Mucosa of rectum (tissue), 2 donors: Measurements from ENCODE around the gene BTBD9.

ENCODE experiments used
- H3K27ac ChIP-seq, 2 donors: one replicate each; pipeline ENCODE4 v1.7.0; 2013; ENCODE audit warnings: inconsistent platforms in 2 of 2, low read depth in 2 of 2, low read length in 2 of 2
- H3K27me3 ChIP-seq, 2 donors: one replicate each; pipeline ENCODE4 v1.7.0; 2013; ENCODE audit warnings: low read length in 2 of 2; ENCODE audit not compliant: control insufficient read depth in 2 of 2, insufficient read depth in 2 of 2
- H3K36me3 ChIP-seq, 2 donors: one replicate each; pipeline ENCODE4 v1.7.0; 2013; ENCODE audit warnings: low read length in 2 of 2; ENCODE audit not compliant: control insufficient read depth in 2 of 2, insufficient read depth in 2 of 2
- H3K4me1 ChIP-seq, 2 donors: one replicate each; pipeline ENCODE4 v1.7.0; 2013; ENCODE audit warnings: low read length in 2 of 2, mild to moderate bottlenecking in 1 of 2; ENCODE audit not compliant: control insufficient read depth in 2 of 2, insufficient read depth in 2 of 2
- H3K4me3 ChIP-seq, 2 donors: one replicate each; pipeline ENCODE4 v1.7.0; 2013; ENCODE audit warnings: low read length in 2 of 2
- H3K9ac ChIP-seq, 2 donors: one replicate each; pipeline ENCODE4 v1.7.0; 2013; ENCODE audit warnings: low read length in 2 of 2, low read depth in 1 of 2, mild to moderate bottlenecking in 1 of 2
- H3K9me3 ChIP-seq, 2 donors: one replicate each; pipeline ENCODE4 v1.7.0; 2013; ENCODE audit warnings: low read length in 2 of 2; ENCODE audit not compliant: control insufficient read depth in 2 of 2
- donor health status: healthy.
- donor health status: Normal muscosa, but diverticular disease.

BTBD9 gene

DNA sequence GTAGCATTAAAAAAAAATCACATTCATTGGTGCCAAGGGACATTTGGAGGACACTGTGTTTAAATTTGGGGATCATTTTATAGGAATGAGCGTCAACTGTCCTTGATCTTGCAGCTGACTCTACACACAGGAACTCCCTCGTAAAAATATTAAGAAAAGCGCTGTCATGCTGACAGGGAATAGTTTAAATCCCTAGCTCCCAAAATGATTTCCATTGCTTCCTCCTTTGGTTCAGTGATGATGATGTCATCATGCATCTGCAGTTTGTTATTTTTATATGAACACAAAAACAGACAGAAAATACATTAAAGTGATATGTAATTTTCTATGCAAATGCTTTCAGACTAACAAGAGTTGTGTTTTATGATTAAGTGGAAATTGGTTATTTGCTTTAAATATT is 275.6 kb downstream of the BTBD9 start:
- Histone ChIP-seq H3K27ac (no peak overlapping the region), H3K4me1 (no peaks in the 10 kb centered on the region), H3K9ac (no peak overlapping the region), H3K9me3 (no peaks in the 10 kb centered on the region), H3K4me3 (no peak overlapping the region), H3K27me3 (no peaks in the 10 kb centered on the region), H3K36me3 (no peaks in the 10 kb centered on the region)

DNA sequence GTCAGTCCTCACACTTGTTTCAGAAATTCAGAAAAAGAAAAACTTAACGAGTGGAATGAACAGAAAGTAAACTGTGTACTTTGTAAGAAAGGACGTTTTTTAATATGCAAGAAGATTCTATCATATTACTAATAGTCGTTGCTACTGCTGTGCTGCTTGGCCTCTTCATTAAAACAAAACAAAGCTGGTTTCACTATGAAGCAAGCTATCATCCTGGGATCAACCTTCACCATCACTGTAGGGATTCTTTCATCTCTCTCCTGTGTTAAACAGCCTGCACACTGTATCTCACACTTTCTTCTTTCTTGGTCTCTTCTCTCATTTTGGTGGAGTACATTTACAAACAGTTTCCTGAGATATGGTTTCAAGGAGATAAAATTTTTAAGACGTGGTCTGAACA is 284.2 kb downstream of the BTBD9 start:
- peaks cover 0 to 2% of the 10 kb centered on the region in 2 donors for H3K4me1 ChIP-seq
- H3K27ac ChIP-seq, result no peak overlapping the region
- no peaks in the 10 kb centered on the region for H3K9me3 ChIP-seq
- no peak overlapping the region for H3K9ac ChIP-seq
- no peak overlapping the region for H3K4me3 ChIP-seq
- H3K36me3 ChIP-seq, result no peaks in the 10 kb centered on the region
- H3K27me3 ChIP-seq, result no peaks in the 10 kb centered on the region

DNA sequence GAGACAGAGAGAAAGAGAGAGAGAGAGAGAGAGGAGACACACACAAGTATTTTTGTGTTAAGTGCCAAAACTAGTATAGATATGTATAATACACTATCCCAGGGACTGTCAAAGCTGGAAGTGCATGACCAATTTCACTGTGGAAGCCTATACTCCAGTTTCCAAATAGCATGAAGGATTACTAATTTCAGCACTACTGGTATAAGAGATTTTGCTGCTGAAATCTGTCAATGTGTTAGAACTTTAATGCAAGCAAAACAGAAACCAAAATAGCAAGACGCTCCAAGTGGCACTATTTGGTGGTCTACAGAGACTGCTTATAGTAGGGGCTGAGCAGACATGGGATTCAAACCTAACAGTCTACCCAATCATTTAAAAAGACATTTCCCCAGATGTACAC is 284.8 kb downstream of the BTBD9 start:
- Histone ChIP-seq H3K36me3 (no peaks in the 10 kb centered on the region), H3K27ac (no peak overlapping the region), H3K4me3 (no peak overlapping the region), H3K27me3 (no peaks in the 10 kb centered on the region), H3K9me3 (no peaks in the 10 kb centered on the region), H3K4me1 (peaks cover 0 to 2% of the 10 kb centered on the region in 2 donors), H3K9ac (no peak overlapping the region)

DNA sequence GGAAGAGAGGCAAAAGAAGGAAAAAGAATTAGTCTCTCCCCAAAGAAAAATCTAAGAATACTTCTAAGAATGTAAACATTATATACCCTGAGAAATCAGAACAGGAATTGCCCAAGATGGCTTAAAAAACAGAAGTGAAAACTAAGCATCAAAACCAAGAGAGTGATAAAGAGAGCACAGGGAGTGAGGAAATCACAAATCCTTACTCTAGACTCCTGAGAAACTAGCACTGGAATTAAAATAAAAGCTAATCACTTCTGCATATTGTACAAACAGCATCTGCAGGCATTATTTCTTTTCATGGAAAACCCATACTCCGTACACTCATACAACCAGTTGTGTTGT is 285.7 kb downstream of the BTBD9 start:
- no peak overlapping the region for H3K27ac ChIP-seq
- no peaks in the 10 kb centered on the region for H3K36me3 ChIP-seq
- H3K4me1 ChIP-seq, result peaks cover 0 to 2% of the 10 kb centered on the region in 2 donors
- no peaks in the 10 kb centered on the region for H3K27me3 ChIP-seq
- H3K4me3 ChIP-seq, result no peak overlapping the region
- no peaks in the 10 kb centered on the region for H3K9me3 ChIP-seq
- no peak overlapping the region for H3K9ac ChIP-seq

DNA sequence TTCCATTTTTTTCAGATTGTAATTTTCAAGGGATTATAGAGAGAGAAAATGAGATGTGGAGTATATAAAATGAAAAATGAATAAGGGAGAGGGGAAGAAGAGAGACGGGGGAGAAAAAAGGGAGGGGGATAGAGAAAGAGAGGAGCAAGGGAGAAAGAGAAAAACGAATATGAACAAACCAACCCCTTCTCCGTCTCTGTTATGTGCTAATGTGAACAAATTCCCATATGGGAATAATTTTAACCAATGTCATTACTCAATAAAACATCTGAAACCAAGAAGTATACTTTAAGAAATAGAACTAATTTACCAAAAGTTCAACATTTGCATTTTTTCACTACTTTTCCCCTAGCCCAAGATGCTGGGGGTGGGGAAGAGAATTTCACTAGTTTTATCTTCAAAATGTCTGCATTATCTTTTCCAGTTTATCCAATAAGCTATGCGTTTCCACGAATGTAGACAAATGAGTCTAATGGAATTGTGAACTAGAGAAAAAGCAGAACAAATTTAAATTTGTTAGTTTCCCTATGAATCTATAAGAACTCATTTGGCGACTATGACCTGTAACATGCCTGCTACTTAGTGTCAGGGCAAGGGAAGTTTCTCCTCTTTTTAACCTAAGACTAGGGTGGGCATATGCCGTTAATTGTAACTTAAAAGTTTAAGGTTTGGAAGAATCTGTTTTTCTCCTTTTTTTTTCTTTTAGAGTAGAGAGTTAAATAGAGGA is 286.3 kb downstream of the BTBD9 start:
- Histone ChIP-seq H3K4me3 (no peak overlapping the region), H3K27ac (no peak overlapping the region), H3K9me3 (no peaks in the 10 kb centered on the region), H3K9ac (no peak overlapping the region), H3K36me3 (no peaks in the 10 kb centered on the region), H3K4me1 (peaks cover 0 to 2% of the 10 kb centered on the region in 2 donors), H3K27me3 (no peaks in the 10 kb centered on the region)

DNA sequence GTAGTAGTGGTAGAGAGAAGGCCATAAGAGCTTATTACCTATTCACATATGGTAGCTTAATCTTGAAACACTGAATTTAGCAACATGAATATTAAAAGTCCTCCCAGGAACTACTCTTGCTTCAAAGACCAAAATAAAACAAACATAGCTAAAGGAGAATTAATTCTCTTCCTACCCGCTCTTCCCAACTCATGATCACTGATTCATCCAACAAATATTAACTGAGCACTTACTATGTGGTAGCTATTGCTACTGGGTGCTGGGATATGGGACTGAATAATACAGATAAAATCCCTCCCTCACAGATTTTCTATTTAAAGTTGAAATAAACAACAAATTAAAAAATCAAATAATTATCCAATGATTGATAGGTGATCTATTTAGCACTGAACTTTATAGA is 287.1 kb downstream of the BTBD9 start:
- Histone ChIP-seq H3K36me3 (no peaks in the 10 kb centered on the region), H3K4me1 (no peaks in the 10 kb centered on the region), H3K9ac (no peak overlapping the region), H3K4me3 (no peak overlapping the region), H3K9me3 (no peaks in the 10 kb centered on the region), H3K27me3 (no peaks in the 10 kb centered on the region), H3K27ac (no peak overlapping the region)

DNA sequence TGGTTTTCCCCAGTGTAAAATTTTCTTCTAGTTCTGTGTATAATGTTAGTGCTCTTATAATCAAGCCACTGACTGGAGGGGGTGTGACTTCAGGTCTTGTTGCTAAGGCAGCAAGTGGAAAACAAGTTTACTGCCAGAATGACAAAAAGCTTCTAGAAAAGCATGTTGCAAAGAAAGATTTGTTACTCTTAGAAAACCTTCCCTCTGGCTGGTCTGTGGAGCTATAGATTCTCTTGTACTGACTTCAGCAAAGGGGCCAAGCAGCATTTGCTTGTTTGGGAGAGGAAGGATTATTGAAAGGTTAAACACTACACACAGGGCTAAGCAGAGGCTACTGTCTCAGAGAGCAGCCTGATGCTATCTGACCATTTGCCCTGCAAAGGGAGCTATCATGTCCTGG is 288.8 kb downstream of the BTBD9 start:
- Histone ChIP-seq H3K9ac (no peak overlapping the region), H3K4me3 (no peak overlapping the region), H3K27ac (peak overlapping the region in 1 of 2 donors; percentile 18), H3K9me3 (no peaks in the 10 kb centered on the region), H3K4me1 (no peaks in the 10 kb centered on the region), H3K27me3 (no peaks in the 10 kb centered on the region), H3K36me3 (no peaks in the 10 kb centered on the region)

DNA sequence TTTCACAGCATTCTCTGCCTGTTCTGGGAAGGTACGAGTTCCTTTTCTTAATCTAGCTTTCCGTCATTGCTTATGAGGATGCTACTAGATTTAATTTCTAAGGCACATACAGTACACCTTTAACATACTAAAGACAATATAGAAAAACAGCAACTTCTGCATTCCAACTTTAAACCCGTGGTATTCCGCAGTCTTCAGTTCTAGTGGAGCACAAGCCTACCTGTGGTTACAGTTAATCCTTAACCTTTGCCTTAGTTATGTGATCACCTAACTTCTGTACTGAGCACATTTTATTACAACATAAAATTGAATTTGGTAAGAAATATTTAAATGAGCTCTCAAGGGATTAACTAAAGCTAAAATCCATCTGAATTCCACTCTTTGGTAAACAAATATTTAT is 289.5 kb downstream of the BTBD9 start:
- H3K4me1 ChIP-seq, result no peaks in the 10 kb centered on the region
- no peak overlapping the region for H3K9ac ChIP-seq
- H3K36me3 ChIP-seq, result no peaks in the 10 kb centered on the region
- H3K9me3 ChIP-seq, result no peaks in the 10 kb centered on the region
- H3K27ac ChIP-seq, result no peak overlapping the region
- H3K4me3 ChIP-seq, result no peak overlapping the region
- H3K27me3 ChIP-seq, result no peaks in the 10 kb centered on the region

DNA sequence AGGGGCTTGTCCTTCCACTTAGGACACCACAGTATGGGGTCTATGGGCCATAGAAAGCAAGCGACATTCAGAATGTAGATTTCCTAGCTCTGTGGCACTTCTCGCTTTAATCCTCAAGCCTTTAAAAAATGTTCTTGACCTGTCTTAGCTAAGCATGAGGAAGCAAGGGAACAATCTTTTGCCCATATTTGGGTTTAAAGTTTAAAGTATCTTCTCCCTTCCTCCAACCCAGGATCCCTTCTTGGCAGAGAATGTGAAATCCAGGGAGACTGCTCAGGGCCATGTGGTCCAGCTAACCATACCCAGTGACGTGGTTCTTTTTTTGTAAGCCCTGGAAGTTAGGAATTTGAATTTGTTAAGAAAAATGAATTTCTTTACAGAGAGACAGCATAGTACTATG is 289.9 kb downstream of the BTBD9 start:
- Histone ChIP-seq H3K36me3 (no peaks in the 10 kb centered on the region), H3K27ac (no peak overlapping the region), H3K9me3 (no peaks in the 10 kb centered on the region)

DNA sequence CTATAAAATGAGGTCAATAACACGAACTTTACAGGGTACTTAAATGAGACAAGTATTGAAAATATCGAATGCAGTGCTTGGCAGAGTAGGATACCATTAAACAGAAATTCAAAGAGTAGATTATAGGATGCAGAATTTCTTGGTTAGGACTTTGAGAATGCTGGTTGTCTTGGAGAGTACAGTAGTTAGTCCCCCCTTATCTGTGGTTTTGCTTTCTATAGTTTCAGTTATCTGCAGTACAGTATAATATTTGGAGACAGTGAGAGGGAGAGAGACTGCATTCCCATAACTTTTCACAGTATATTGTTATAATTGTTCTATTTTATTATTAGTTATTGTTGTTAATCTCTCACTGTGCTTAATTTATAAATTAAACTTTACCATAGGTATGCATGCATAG is 290.5 kb downstream of the BTBD9 start:
- H3K4me1 ChIP-seq, result no peaks in the 10 kb centered on the region
- H3K27me3 ChIP-seq, result no peaks in the 10 kb centered on the region
- H3K9me3 ChIP-seq, result no peaks in the 10 kb centered on the region
- H3K9ac ChIP-seq, result no peak overlapping the region
- H3K4me3 ChIP-seq, result no peak overlapping the region
- H3K27ac ChIP-seq, result no peak overlapping the region
- no peaks in the 10 kb centered on the region for H3K36me3 ChIP-seq

More for the DNA sequence above, 289.9 kb downstream of the BTBD9 start:
- no peak overlapping the region for H3K9ac ChIP-seq
- H3K4me3 ChIP-seq, result no peak overlapping the region
- no peaks in the 10 kb centered on the region for H3K27me3 ChIP-seq
- no peaks in the 10 kb centered on the region for H3K4me1 ChIP-seq

DNA sequence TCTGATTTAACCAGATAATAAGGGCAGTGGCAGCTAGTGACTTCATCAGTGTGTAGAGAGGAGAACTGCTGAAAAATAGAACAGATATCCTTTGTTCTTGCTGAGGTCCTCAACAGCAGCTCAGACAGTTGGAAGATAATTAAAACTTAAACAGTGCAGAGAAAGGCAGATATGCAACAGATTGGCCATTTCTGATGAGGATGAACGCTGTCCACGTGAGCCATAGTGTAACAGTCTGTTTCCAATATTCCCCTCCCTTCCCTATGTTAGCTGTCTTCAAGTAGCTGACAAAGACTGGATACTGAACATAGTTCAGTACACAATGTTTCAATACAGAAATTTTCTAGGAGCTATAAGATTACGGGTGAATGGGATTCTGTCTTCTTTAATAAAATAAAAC is 291.4 kb downstream of the BTBD9 start:
- no peaks in the 10 kb centered on the region for H3K27me3 ChIP-seq
- H3K9me3 ChIP-seq, result no peaks in the 10 kb centered on the region
- H3K36me3 ChIP-seq, result no peaks in the 10 kb centered on the region
- H3K4me3 ChIP-seq, result no peak overlapping the region
- H3K9ac ChIP-seq, result no peak overlapping the region
- no peak overlapping the region for H3K27ac ChIP-seq
- H3K4me1 ChIP-seq, result no peaks in the 10 kb centered on the region
